Stimulated activated CD4-positive, alpha-beta T cell treated with anti-CD3 and anti-CD28 coated beads, TNF-alpha, amount 100 ng/mL, for 1 hour (primary cell): Measurements from ENCODE around the gene IFI44.

ENCODE experiments used
- DNase-seq, 3 donors: peaks; one replicate each; pipeline ENCODE4 v3.0.0-alpha.2; 2020; ENCODE audit warnings: low read depth in 3 of 3, low spot score in 1 of 3

Gene IFI44

DNA sequence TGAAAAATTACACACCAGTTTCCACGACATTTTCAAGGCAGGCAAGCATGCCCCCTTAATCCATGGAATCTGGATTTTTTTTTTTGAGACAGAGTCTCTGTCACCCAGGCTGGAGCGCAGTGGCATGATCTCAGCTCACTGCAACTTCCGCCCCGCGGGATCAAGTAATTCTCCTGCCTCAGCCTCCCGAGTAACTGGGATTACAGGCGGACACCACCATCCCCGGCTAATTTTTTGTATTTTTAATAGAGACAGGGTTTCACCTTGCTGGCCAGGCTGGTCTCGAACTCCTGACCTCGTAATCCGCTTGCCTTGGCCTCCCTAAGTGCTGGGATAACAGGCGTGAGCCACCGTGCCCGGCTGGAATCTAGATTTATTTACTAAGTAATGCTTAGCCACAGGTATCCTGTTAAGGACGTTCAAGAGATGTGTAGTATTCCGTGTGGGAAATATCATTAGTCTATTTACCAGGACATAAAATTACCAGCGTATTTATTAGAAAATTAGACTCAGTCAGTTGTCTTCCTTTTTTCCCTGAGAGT is 2.5 kb downstream of the IFI44 start:
- DNase-seq, result no peak

GRCh38 chr1:78658901-78659300 is 9.3 kb downstream of the IFI44 start:
- no peak for DNase-seq

DNA sequence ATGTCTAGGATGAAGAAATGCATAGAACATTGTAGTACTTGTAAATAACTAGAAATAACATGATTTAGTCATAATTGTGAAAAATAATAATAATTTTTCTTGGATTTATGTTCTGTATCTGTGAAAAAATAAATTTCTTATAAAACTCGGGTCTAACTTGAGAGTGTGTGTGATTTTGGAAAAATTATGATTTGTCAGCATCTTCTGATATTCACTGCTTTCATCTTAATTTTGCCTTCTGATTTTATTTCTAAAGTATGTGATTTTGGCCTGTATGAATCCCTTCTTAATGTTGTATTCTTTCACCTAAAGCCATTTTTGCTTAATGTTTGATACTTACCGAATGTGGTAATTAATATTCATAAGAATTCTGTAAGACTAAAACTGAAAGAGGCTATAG is 14.3 kb downstream of the IFI44 start:
- DNase-seq, result no peak

DNA sequence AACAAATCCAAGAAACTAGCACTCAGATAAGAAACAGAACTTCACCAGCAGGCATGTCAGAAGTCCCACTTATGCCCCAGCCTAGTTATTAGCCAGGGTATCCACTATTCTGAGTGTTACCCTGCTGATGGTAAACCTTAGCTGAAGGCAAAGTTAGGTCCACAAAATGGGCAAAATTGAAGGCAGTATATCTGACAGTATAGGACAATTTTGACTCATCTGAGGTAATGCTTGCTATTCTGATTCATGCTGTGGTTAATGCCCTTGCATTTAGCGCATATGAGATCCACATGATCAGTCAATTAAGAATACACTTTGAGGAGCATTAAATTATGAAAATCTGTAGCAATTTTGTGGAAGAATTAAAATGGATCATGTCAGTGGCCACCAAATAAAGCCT is 15.1 kb downstream of the IFI44 start:
- no peak for DNase-seq

DNA sequence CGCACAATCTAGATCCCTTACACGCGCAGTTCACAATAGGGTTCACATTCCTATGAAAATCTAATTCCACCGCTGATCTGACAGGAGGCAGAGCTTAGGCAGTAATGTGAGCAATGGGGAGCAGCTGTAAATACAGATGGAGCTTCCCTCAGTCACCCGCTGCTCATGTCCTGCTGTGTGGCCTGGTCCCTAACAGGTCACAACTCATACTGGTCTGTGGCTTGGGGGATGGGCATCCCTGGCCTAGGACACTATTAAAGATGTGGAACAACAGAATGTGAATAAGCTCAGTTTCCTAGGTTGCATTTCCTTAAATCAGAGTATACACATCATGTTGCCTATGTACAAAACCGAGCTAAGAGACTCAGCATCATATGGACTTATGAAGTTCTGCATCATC is 16.2 kb downstream of the IFI44 start:
- no peak for DNase-seq

DNA sequence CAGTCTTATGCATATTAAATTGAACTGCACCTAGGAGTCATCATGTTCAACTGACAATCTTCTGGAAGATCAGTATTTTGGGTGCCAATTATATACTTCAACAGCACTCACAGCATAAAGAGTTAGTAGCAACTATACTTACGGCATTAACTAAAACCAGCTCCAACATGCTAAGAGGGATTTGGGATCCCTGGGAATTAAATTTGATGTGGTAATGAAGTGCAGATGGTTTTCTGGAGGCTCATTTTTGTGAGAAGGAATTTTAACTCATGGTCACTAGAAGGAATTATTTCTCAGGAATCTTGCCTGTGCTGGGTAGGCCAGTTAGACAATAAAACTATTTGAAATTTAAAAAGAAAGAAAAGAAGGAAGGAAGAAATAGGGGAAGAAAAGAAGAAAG is 18.3 kb downstream of the IFI44 start:
- no peak for DNase-seq

DNA sequence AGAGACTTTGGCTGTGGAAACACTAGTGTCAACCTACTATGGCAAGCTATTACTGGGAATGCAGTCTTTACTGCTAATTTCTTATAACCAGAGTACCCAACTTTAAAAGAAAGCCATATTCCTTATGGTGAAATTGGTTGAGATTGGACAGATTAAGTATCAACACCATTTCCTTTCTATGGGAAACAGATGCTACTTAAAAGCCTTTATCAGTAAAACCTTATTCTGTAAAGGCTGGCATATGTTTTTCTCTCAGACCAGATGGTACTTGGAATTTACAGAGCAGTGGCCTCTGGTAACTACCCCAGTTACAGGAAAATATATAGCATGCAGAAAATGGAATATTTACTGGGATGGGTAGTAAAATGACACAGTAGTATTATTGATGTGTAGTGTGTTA is 18.8 kb downstream of the IFI44 start:
- no peak for DNase-seq

- no peak for DNase-seq
Observed at GRCh38 chr1:78672428-78672827, 22.8 kb downstream of the IFI44 start.

DNA sequence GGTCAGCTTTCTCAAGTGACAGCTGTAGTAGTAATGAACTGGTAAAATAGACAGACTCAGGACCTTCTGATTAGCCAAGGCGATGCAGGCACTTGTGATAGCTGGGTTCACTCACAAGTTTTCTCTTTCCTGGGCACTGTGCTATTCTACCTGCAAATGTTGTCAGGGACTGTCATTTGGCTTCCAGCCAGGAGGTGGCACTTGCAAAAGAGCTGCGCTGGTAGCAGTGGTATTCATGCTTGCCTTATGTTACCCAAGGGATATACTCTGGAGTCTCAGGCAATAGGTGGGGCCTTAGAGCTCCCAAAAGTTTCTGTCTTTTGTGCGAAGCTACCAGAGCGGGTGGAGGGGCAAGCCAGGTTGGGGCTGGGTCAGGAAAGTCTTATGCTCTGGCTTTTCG is 23.5 kb downstream of the IFI44 start:
- DNase-seq, result no peak

DNA sequence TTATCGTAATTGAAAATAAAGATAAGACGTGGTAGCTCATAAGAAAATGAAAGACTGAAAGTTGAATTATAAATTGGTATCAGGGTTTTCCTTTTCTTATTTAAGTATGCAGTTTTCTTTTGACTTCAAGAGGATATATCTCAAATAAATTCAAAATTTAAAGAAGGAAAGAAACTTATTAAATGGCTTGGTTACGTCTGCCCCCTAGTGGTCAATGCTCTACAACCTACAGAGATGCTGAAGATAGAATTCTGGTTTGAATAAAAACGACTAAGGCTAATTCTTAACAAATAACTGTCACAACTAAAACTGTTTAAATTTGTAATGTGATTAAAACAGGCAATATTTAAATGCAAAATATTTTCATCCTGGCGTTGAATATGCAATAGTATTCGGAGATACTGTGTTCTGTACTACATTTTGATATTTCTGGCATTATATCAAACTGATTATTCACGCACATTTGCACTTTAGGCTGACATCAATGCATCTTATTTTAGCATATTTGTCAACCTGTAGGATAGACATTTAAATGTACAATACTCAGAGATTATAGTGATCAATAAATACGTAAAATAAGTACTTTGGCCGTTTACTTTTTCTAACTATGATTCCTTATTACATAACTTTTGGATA is 26.8 kb downstream of the IFI44 start:
- peak in 2 of 3 donors; percentile 22 to 23 for DNase-seq

DNA sequence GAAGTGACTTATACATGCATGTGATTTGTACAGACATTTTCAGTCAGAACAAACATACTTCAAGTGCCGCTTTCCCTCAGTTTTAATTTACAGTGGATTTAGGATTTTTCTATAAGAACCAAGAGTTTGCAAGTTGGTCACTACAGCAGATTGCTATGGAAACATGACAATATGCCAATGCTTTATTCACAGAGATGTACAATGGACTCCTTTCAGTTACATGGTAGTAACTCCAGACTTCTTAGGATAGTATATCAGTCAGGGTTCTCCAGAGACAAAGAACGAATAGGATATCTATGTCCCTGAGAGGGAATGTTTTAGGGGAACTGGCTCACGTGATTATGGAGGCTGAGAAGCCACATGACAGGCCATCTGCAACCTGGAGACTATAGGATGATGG is 27.4 kb downstream of the IFI44 start:
- DNase-seq, result no peak

DNA sequence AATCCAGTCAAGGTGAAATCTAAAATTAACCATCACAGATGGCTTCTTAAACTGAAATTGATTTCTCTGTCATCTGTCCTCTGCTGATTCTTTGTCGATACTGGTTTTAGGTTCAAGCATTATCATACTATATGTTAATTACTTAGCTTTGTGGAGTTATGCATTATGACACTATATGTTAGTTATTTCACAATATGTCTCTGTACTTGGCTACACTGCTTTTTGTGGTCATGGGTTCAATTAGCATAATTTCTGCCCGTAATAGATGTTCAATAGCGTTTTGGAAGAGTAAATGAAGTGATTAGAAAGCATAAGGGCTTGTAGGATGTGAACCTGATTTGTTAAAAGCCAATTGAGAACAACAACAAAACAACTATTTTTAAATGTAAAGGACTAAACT is 28.2 kb downstream of the IFI44 start:
- DNase-seq, result no peak

GRCh38 chr1:78678324-78678723 is 28.7 kb downstream of the IFI44 start:
- DNase-seq, result no peak

DNA sequence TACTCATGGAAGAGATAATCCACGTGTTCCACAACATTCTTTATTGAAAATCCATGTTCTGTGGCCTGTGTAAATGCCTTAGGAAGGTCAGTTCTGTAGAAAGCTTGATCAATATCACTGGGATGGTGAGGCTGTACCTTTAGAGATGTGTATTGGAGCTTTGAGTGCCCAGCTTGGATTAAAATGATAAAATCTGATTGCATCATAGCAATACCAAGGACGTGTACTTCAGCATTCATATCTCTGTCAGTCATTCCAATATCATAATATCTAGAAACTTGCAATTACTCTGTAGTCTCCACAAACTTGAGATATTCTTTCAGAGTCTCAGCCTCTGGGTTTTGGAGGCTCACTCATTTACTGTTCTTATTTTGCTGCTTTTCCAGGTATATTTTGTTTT is 31.6 kb downstream of the IFI44 start:
- DNase-seq, result no peak

DNA sequence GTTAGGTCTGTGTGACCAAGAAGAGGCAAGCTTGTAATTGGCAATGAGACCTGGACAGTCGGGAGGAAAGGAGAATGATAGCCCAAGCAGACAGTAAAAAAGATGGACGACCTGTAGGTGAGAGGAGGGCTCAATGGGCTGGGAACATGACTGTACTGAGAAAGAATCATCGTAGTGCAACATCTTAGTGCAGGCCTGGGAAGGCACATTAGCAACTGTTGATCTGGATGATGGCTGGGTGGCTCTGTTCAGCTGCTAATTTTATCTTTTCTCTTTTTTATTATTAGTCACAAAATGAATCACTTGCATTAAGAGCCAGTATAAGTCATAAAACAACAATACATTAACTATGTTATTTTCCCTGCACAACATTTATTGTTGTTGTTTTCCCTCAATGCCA is 32.9 kb downstream of the IFI44 start:
- no peak for DNase-seq

GRCh38 chr1:78683079-78683478 is 33.4 kb downstream of the IFI44 start:
- no peak for DNase-seq

GRCh38 chr1:78687315-78687714 is 37.7 kb downstream of the IFI44 start:
- DNase-seq, result no peak

GRCh38 chr1:78687914-78688313 is 38.3 kb downstream of the IFI44 start:
- no peak for DNase-seq

GRCh38 chr1:78688697-78689096 is 39.1 kb downstream of the IFI44 start:
- no peak for DNase-seq

- no peak for DNase-seq
Observed at GRCh38 chr1:78690516-78690915, 40.9 kb downstream of the IFI44 start.

- no peak for DNase-seq
Observed at GRCh38 chr1:78691995-78692747, 42.5 kb downstream of the IFI44 start.

- no peak for DNase-seq
Observed at GRCh38 chr1:78699813-78700212, 50.2 kb downstream of the IFI44 start.

DNA sequence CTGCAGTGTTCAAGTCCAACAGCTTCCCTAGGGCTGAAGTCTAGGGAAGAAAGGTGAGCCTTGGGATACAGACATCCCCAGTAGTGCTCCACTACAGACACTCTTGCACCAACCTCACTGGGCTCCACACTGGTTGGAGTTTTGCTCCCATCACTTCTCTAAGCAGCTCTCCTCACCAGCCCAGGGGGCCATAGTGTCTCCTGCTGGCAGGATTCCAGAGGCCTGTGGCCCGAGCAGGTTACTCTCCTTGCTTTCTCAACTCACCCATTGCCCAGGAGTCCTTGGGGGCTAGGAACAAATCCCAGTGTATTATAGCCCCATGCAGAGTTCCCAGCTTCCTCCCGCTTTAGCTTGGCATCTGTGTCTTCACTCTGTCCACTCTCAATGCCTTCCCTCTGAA is 52.8 kb downstream of the IFI44 start:
- no peak for DNase-seq
